Measurements from ENCODE around the gene FGD4.

FGD4 gene

GRCh38 chr12:32606443-32606842, 207.1 kb downstream of the FGD4 start:
- DNase-seq (ENCODE audit: low read depth): no peak

- no peak for DNase-seq (ENCODE audit: low read depth)
These were observed 210.6 kb downstream of the FGD4 start for GRCh38 chr12:32609966-32610365.

GRCh38 chr12:32611986-32612385, 212.6 kb downstream of the FGD4 start:
- no peak for DNase-seq (ENCODE audit: low read depth)

- no peak for DNase-seq (ENCODE audit: low read depth)
These were observed 213.6 kb downstream of the FGD4 start for GRCh38 chr12:32612658-32613614.

- no peak for DNase-seq (ENCODE audit: low read depth)
These were observed 216.1 kb downstream of the FGD4 start for GRCh38 chr12:32615441-32615840.

- no peak for DNase-seq (ENCODE audit: low read depth)
These were observed 218.2 kb downstream of the FGD4 start for GRCh38 chr12:32617534-32617933.

- no peak for DNase-seq (ENCODE audit: low read depth)
These were observed 218.8 kb downstream of the FGD4 start for GRCh38 chr12:32618115-32618514.

- no peak for DNase-seq (ENCODE audit: low read depth)
These were observed 228.6 kb downstream of the FGD4 start for GRCh38 chr12:32627976-32628375.

- DNase-seq (ENCODE audit: low read depth): no peak
These were observed 242.0 kb downstream of the FGD4 start for GRCh38 chr12:32641287-32641901.

GRCh38 chr12:32644431-32644830, 245.1 kb downstream of the FGD4 start:
- no peak for DNase-seq (ENCODE audit: low read depth)

GRCh38 chr12:32647275-32647674, 247.9 kb downstream of the FGD4 start:
- DNase-seq (ENCODE audit: low read depth): no peak

GRCh38 chr12:32650508-32650907, 251.2 kb downstream of the FGD4 start:
- no peak for DNase-seq (ENCODE audit: low read depth)

GRCh38 chr12:32651151-32651955, 252.0 kb downstream of the FGD4 start:
- no peak for DNase-seq (ENCODE audit: low read depth)

GRCh38 chr12:32651956-32652210, 252.5 kb downstream of the FGD4 start:
- DNase-seq (ENCODE audit: low read depth): no peak

- no peak for DNase-seq (ENCODE audit: low read depth)
These were observed 260.6 kb downstream of the FGD4 start for GRCh38 chr12:32659908-32660440.

GRCh38 chr12:32661706-32662105, 262.3 kb downstream of the FGD4 start:
- DNase-seq (ENCODE audit: low read depth): no peak

- no peak for DNase-seq (ENCODE audit: low read depth)
These were observed 263.3 kb downstream of the FGD4 start for GRCh38 chr12:32662665-32663064.

GRCh38 chr12:32666018-32666417, 266.7 kb downstream of the FGD4 start:
- DNase-seq (ENCODE audit: low read depth): no peak

- DNase-seq (ENCODE audit: low read depth): no peak
These were observed 270.2 kb downstream of the FGD4 start for GRCh38 chr12:32669584-32669983.

GRCh38 chr12:32671930-32672780, 272.8 kb downstream of the FGD4 start:
- DNase-seq (ENCODE audit: low read depth): peak; percentile 87

GRCh38 chr12:32679091-32679919, 279.9 kb downstream of the FGD4 start, which contains the start of gene DNM1L:
Gene DNM1L, plus strand, starts transcription at chr12:32679301. Its CDS starts 63 bp downstream, at chr12:32679364.
- DNase-seq (ENCODE audit: low read depth): peak; percentile 88
